K562 (cell line): Measurements from ENCODE around the gene SCFD2. TPM values are rescaled to one million over a fixed set of nuclear protein-coding genes. Genes with fewer than 3 reads are reported as not detected.

ENCODE experiments used
- ATAC-seq: fragments of 200-7000 bp; cut with Tn5 transposase; 3 replicates; pipeline ENCODE4 v1.9.1; 2020; ENCODE audit warnings: moderate library complexity
- BruUV-seq: library from RNA; stranded (reverse); fragments of 400-500 nt; replicated peaks from 2 replicates; lab custom pipeline; 2021; lab: Mats Ljungman, UMichigan
- CTCF ChIA-PET: fragments of 300-600 bp; formaldehyde crosslinking; extraction: SDS; loops from one replicate; lab custom pipeline; 2021; ENCODE audit warnings: low intra/inter-chr PET ratio; lab: Yijun Ruan, JAX
- POLR2A ChIA-PET: fragments of 300-600, 350-650 bp; sonication (Branson Sonifier 250); formaldehyde crosslinking; extraction: SDS; loops from one replicate; lab custom pipeline; 2021; ENCODE audit warnings: antibody characterized with exemption, inconsistent platforms; lab: Yijun Ruan, JAX
- DNase-seq, 4 experiments: peaks; one replicate each; pipeline versions ENCODE4 v3.0.0 to v3.0.0-alpha.2; 2011 to 2018; ENCODE audit warnings: low spot score in 3 of 4, mixed read lengths in 3 of 4; ENCODE audit errors: extremely low read depth in 1 of 4
- FAIRE-seq: peaks from 2 replicates; lab custom pipeline; 2011; peaks lifted over from hg19 to GRCh38; lab: Jason Lieb, UNC
- H2AFZ ChIP-seq: 2 replicates; pipeline ENCODE4 v1.6.0; 2011; ENCODE audit warnings: low read depth, low read length, control low read depth, inconsistent platforms
- H3K27ac ChIP-seq: fragments of 200-600 bp; 3 replicates; pipeline ENCODE4 v1.8.0; 2011; ENCODE audit warnings: low read depth, mild to moderate bottlenecking, control low read depth, inconsistent platforms, low read length, moderate library complexity, mixed read lengths; ENCODE audit errors: extremely low read depth
- H3K27me3 ChIP-seq, 2 experiments: fragments of 300-600 bp in 1 of 2; 2 replicates in 1 of 2; 3 replicates in 1 of 2; pipeline versions ENCODE4 v1.6.0 to v1.8.0; 2011; ENCODE audit warnings: inconsistent platforms in 2 of 2, low read length in 2 of 2, mild to moderate bottlenecking in 1 of 2, mixed read lengths in 1 of 2, moderate library complexity in 1 of 2; ENCODE audit not compliant: control insufficient read depth in 2 of 2, insufficient read depth in 2 of 2
- H3K36me3 ChIP-seq: fragments of 300-600 bp; 3 replicates; pipeline ENCODE4 v1.8.0; 2011; ENCODE audit warnings: mild to moderate bottlenecking, low read length, inconsistent platforms; ENCODE audit not compliant: control insufficient read depth, insufficient read depth
- H3K4me1 ChIP-seq, 2 experiments: fragments of 200-600 bp in 1 of 2; replicated peaks in 1 of 2; 2 replicates in 1 of 2; 3 replicates in 1 of 2; pipeline versions ENCODE4 v1.5.1 to v1.8.0; 2011; ENCODE audit warnings: inconsistent platforms in 2 of 2, low read length in 2 of 2, mild to moderate bottlenecking in 1 of 2, mixed read lengths in 1 of 2, moderate library complexity in 1 of 2; ENCODE audit not compliant: control insufficient read depth in 2 of 2, insufficient read depth in 2 of 2
- H3K4me2 ChIP-seq: 2 replicates; pipeline ENCODE4 v1.6.1; 2011; ENCODE audit warnings: low read length, control low read depth, inconsistent platforms, mixed read lengths; ENCODE audit not compliant: insufficient read depth
- H3K4me3 ChIP-seq: fragments of 200-600 bp; sonication (generic), shearing (Covaris generic); 2 replicates; pipeline ENCODE4 v1.5.1; 2016; ENCODE audit warnings: control low read depth, inconsistent platforms
- H3K79me2 ChIP-seq: fragments of 200-600 bp; 3 replicates; pipeline ENCODE4 v1.8.0; 2011; ENCODE audit warnings: low read length, inconsistent platforms; ENCODE audit not compliant: control insufficient read depth, insufficient read depth
- H3K9ac ChIP-seq, 2 experiments: 2 replicates each; pipeline versions ENCODE4 v1.6.0 to v1.6.1; 2011; ENCODE audit warnings: low read depth in 2 of 2, low read length in 2 of 2, control low read depth in 1 of 2, inconsistent platforms in 1 of 2, mild to moderate bottlenecking in 1 of 2, mixed read lengths in 1 of 2; ENCODE audit not compliant: insufficient read depth in 1 of 2
- H3K9me1 ChIP-seq: one replicate; pipeline ENCODE4 v1.6.0; 2011; ENCODE audit warnings: inconsistent platforms, mild to moderate bottlenecking, low read length, moderate library complexity; ENCODE audit not compliant: control insufficient read depth, insufficient read depth
- H3K9me3 ChIP-seq: replicated peaks from 2 replicates; pipeline ENCODE4 v1.5.1; 2011; ENCODE audit warnings: low read depth, low read length, inconsistent platforms; ENCODE audit not compliant: control insufficient read depth, insufficient read depth
- H4K20me1 ChIP-seq: replicated peaks from 2 replicates; pipeline ENCODE4 v1.6.1; 2011; ENCODE audit warnings: low read length, inconsistent platforms, mixed read lengths; ENCODE audit not compliant: control insufficient read depth, insufficient read depth
- IRF2 ChIP-seq: sonication (generic); formaldehyde crosslinking; IDR thresholded peaks from 2 replicates; pipeline ENCODE4 v1.8.1; 2022; ENCODE audit warnings: mild to moderate bottlenecking, missing genetic modification reagents
- MEIS2 ChIP-seq: fragments of 450-650 bp; IDR thresholded peaks from 2 replicates; pipeline ENCODE4 v1.6.1; 2014; ENCODE audit warnings: mild to moderate bottlenecking; ENCODE audit not compliant: partially characterized antibody
- NBN ChIP-seq: fragments of 450-650 bp; IDR thresholded peaks from 2 replicates; pipeline ENCODE4 v1.6.1; 2016; ENCODE audit warnings: low read depth, mild to moderate bottlenecking
- NCOA2 ChIP-seq, 2 experiments: fragments of 450-650 bp; IDR thresholded peaks; 2 replicates each; pipeline ENCODE4 v1.6.1; 2018; ENCODE audit warnings: mild to moderate bottlenecking in 2 of 2, moderate library complexity in 1 of 2; ENCODE audit not compliant: partially characterized antibody in 2 of 2
- ZNF134 ChIP-seq: fragments of 250-450 bp; sonication (Bioruptor Pico); conservative IDR thresholded peaks from 2 replicates; pipeline ENCODE4 v1.4.0; 2020
- WGBS: fragments of 100-300 bp; shearing (Covaris generic); methylation state at CpG from one replicate; pipeline ENCODE4 v1.1.6; 2016; ENCODE audit warnings: low coverage, mixed read lengths; ENCODE audit not compliant: insufficient coverage; ENCODE audit errors: missing lambda C conversion rate; 5-methylcytosine and 5-hydroxymethylcytosine counted together
- in situ Hi-C: fragments of 300-500 bp; cut with MboI; formaldehyde crosslinking; loops from 4 replicates; pipeline ENCODE4 v1.15.0; 2018; ENCODE audit warnings: inconsistent platforms, mixed read lengths
- intact Hi-C: fragments of 100-400 bp; cut with micrococcal nuclease; formaldehyde crosslinking; loops from 2 replicates; pipeline ENCODE4 v1.14.2; 2022
- polyA plus RNA-seq, 8 experiments: library from polyadenylated mRNA; depleted of rRNA in 4 of 8; stranded (reverse) in 5 of 8; unstranded in 3 of 8; fragments of >200 nt; fragmentation: Nextera tagmentation in 2 of 8; fragmentation: Illumina TruSeq in 1 of 8; extraction: Ambion mirVana in 2 of 8; extraction: Trizol in 1 of 8; gene quantifications; 2 replicates each; pipeline versions ENCODE4 v1.2.1 to v1.2.3, GENCODE V29; 2011 to 2014; ENCODE audit warnings: inconsistent platforms in 1 of 8, missing spikeins in 1 of 8
- total RNA-seq, 7 experiments: library from RNA; depleted of rRNA in 6 of 7; stranded (reverse); fragments of >200 nt in 6 of 7; fragmentation: Illumina TruSeq in 2 of 7; extraction: Trizol in 2 of 7; gene quantifications; 2 replicates each; pipeline versions ENCODE4 v1.2.1 to v1.2.3, GENCODE V29; 2011 to 2021; ENCODE audit warnings: low replicate concordance in 1 of 7
- TF ChIP-seq, protein P1 (sequence below), 2 experiments: fragments of 450-650 bp; formaldehyde crosslinking in 1 of 2; IDR thresholded peaks; 2 replicates each; pipeline versions ENCODE4 v1.4.0 to v1.6.1; 2014 to 2020; ENCODE audit warnings: mild to moderate bottlenecking in 2 of 2, borderline replicate concordance in 1 of 2, low read depth in 1 of 2
- TF ChIP-seq, protein P2 (sequence below), 2 experiments: fragments of 150-350 bp in 1 of 2; IDR thresholded peaks; 2 replicates each; pipeline ENCODE4 v1.6.1; 2012 to 2016; ENCODE audit warnings: low read depth in 2 of 2, low read length in 2 of 2, mild to moderate bottlenecking in 1 of 2, moderate library complexity in 1 of 2

SCFD2 gene
- total and polyA plus RNA-seq, 9 of the 15 experiments (the other 6 are each of a cell fraction or from before 2014, with no cell fraction given), result 5.7 to 30.3 (median 22.8) TPM

DNA sequence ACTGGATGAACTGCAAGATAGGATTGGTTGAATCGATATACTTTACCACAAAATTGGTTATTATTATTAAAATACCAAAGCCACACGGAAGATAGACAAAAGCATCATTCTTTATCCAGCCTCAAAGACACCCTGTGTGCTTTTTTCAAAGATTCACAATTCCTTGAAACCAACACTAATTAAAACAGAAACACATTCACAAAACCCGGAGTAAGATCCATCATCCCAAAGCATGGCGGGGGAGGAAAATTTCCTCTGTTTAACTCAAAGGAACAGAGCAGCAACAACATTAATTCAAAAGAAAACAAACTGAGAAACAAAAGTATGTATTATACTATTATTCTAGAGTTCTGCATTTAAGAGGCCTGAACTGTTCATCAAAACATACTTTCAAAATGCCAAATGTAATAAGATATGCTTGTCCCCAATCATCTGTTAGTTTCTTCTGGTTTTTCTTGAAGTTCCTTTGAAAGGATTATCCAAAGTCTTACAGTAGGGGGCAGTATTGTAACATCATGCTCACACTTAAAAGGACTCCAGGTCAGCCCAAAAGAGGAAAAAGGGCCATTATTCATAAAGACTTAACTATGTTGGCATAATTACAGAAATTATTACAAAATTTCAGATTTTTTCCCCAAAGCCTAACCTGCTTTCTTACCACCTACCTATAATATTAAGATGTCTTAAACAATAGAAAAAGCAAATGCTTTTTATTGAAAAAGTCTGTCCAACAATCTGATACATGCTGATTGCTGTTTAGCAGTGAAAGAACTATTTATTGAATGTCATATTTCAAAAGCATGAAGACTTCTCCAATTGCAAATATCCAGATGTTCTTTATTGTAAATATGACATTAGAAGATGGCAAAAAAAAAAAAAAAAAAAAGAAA lies 168.7 kb downstream of the SCFD2 start:
- WGBS, result 46% methylated on average over 4 of the region's 4 CpGs
- no TSS peak for BruUV-seq
- peak; percentile 78 for FAIRE-seq
- intact Hi-C loops (loop anchor here (1.0 to 10.0 kb wide), 7 partner anchors 178 to 1036 kb away; partner anchors contain the start of gene FIP1L1), in situ Hi-C loops (loop anchor here (5.0 kb wide), 1 partner anchor 1030 kb away; the partner anchor contains the start of gene PDGFRA)
- H3K4me1 ChIP-seq, result no peaks in the 10 kb centered on the region
- H3K4me2 ChIP-seq, result no peak overlapping the region
- H3K79me2 ChIP-seq, result no peaks in the 10 kb centered on the region
- peak; percentile 49 to 77 (median 56) for DNase-seq
- CTCF ChIA-PET, result interaction anchor here (0.5 to 1.4 kb wide), 5 partner anchors 331 to 1037 kb away, joined by 3 to 6 read pairs (median 3); no protein-coding TSS in a partner anchor
- no peak overlapping the region for H3K27ac ChIP-seq
- no peaks in the 10 kb centered on the region for H3K36me3 ChIP-seq
- ATAC-seq, result peak; percentile 86
- H4K20me1 ChIP-seq, result no peaks in the 10 kb centered on the region
- no peaks in the 10 kb centered on the region for H3K27me3 ChIP-seq
- no peaks in the 10 kb centered on the region for H3K9me3 ChIP-seq
- POLR2A ChIA-PET, result no interaction called here
- no peaks in the 10 kb centered on the region for H3K9me1 ChIP-seq
- H2AFZ ChIP-seq, result no peak overlapping the region
- no peak overlapping the region for H3K9ac ChIP-seq
- no peak overlapping the region for H3K4me3 ChIP-seq
- TF ChIP-seq MEIS2 (peak; percentile 50), ZNF134 (CRISPR knock-in tag) (no peak), NBN (no peak), NCOA2 (IDR thresholded peaks at IDR 0.05; ENCODE audit: partially characterized antibody in 2 of 2) (no peak), IRF2 (CRISPR knock-in tag) (no peak)
- TF ChIP-seq, protein P1, sequence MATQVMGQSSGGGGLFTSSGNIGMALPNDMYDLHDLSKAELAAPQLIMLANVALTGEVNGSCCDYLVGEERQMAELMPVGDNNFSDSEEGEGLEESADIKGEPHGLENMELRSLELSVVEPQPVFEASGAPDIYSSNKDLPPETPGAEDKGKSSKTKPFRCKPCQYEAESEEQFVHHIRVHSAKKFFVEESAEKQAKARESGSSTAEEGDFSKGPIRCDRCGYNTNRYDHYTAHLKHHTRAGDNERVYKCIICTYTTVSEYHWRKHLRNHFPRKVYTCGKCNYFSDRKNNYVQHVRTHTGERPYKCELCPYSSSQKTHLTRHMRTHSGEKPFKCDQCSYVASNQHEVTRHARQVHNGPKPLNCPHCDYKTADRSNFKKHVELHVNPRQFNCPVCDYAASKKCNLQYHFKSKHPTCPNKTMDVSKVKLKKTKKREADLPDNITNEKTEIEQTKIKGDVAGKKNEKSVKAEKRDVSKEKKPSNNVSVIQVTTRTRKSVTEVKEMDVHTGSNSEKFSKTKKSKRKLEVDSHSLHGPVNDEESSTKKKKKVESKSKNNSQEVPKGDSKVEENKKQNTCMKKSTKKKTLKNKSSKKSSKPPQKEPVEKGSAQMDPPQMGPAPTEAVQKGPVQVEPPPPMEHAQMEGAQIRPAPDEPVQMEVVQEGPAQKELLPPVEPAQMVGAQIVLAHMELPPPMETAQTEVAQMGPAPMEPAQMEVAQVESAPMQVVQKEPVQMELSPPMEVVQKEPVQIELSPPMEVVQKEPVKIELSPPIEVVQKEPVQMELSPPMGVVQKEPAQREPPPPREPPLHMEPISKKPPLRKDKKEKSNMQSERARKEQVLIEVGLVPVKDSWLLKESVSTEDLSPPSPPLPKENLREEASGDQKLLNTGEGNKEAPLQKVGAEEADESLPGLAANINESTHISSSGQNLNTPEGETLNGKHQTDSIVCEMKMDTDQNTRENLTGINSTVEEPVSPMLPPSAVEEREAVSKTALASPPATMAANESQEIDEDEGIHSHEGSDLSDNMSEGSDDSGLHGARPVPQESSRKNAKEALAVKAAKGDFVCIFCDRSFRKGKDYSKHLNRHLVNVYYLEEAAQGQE (IDR thresholded peaks at IDR 0.05; ENCODE audit: borderline replicate concordance), result peak; percentile 74
- TF ChIP-seq, protein P1 (CRISPR knock-in tag; IDR thresholded peaks at IDR 0.05; ENCODE audit: low read depth), result no peak
- TF ChIP-seq, protein P2, sequence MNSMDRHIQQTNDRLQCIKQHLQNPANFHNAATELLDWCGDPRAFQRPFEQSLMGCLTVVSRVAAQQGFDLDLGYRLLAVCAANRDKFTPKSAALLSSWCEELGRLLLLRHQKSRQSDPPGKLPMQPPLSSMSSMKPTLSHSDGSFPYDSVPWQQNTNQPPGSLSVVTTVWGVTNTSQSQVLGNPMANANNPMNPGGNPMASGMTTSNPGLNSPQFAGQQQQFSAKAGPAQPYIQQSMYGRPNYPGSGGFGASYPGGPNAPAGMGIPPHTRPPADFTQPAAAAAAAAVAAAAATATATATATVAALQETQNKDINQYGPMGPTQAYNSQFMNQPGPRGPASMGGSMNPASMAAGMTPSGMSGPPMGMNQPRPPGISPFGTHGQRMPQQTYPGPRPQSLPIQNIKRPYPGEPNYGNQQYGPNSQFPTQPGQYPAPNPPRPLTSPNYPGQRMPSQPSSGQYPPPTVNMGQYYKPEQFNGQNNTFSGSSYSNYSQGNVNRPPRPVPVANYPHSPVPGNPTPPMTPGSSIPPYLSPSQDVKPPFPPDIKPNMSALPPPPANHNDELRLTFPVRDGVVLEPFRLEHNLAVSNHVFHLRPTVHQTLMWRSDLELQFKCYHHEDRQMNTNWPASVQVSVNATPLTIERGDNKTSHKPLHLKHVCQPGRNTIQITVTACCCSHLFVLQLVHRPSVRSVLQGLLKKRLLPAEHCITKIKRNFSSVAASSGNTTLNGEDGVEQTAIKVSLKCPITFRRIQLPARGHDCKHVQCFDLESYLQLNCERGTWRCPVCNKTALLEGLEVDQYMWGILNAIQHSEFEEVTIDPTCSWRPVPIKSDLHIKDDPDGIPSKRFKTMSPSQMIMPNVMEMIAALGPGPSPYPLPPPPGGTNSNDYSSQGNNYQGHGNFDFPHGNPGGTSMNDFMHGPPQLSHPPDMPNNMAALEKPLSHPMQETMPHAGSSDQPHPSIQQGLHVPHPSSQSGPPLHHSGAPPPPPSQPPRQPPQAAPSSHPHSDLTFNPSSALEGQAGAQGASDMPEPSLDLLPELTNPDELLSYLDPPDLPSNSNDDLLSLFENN (IDR thresholded peaks at IDR 0.05; ENCODE audit: low read depth in 2 of 2, low read length in 2 of 2), result no peak
